Fibroblast of mammary gland (primary cell): ENCODE measurements around the gene DLX5.

Source experiments
- DNase-seq: peaks from one replicate; pipeline ENCODE4 v3.0.0-alpha.2; 2010; ENCODE audit warnings: low read depth
- H3K4me3 ChIP-seq: 2 replicates; pipeline ENCODE4 v1.5.1; 2011; ENCODE audit warnings: low read depth, mild to moderate bottlenecking, low read length, moderate library complexity; ENCODE audit not compliant: control insufficient read depth
- CTCF ChIP-seq: conservative IDR thresholded peaks from 2 replicates; pipeline ENCODE4 v1.5.1; 2011; ENCODE audit warnings: low read depth, low read length, inconsistent platforms; ENCODE audit not compliant: control insufficient read depth, insufficient read depth

The DLX5 gene

GRCh38 chr7:97027427-97028234, 3.0 kb upstream of the DLX5 start:
- H3K4me3 ChIP-seq = peak overlapping the region; percentile 29
- peak; percentile 95 for TF ChIP-seq CTCF
- DNase-seq = peak; percentile 82

GRCh38 chr7:97026715-97027426, 2.2 kb upstream of the DLX5 start:
- no peak overlapping the region for H3K4me3 ChIP-seq
- TF ChIP-seq CTCF = no peak
- no peak for DNase-seq

GRCh38 chr7:97025983-97026714, 1.5 kb upstream of the DLX5 start:
- H3K4me3 ChIP-seq = no peak overlapping the region
- TF ChIP-seq CTCF = no peak
- DNase-seq = no peak

GRCh38 chr7:97025130-97025499, 484 bp upstream of the DLX5 start:
- TF ChIP-seq CTCF = no peak
- H3K4me3 ChIP-seq = no peak overlapping the region
- DNase-seq = no peak

GRCh38 chr7:97022491-97023306, 1.9 kb downstream of the DLX5 start:
- H3K4me3 ChIP-seq = no peak overlapping the region
- TF ChIP-seq CTCF = no peak
- DNase-seq = no peak
